GM18861 (cell line): Measurements from ENCODE around the gene CST2.
"Not testable (repeated sequence)": the region's sequence is repeated elsewhere in the genome, so short reads cannot be mapped to it uniquely, and the experiment has no call there.

Experiments
- ATAC-seq: cut with Tn5 transposase; IDR thresholded peaks from one replicate; pipeline ENCODE4 v1.9.1; 2021; ENCODE audit not compliant: unreplicated experiment

CST2 gene, protein sequence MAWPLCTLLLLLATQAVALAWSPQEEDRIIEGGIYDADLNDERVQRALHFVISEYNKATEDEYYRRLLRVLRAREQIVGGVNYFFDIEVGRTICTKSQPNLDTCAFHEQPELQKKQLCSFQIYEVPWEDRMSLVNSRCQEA

GRCh38 chr20:23826541-23827021, at the start of gene CST2:
Gene CST2 (minus strand): TSS chr20:23826729. CDS start chr20:23826660, 69 bp downstream.
- no peak for ATAC-seq

DNA sequence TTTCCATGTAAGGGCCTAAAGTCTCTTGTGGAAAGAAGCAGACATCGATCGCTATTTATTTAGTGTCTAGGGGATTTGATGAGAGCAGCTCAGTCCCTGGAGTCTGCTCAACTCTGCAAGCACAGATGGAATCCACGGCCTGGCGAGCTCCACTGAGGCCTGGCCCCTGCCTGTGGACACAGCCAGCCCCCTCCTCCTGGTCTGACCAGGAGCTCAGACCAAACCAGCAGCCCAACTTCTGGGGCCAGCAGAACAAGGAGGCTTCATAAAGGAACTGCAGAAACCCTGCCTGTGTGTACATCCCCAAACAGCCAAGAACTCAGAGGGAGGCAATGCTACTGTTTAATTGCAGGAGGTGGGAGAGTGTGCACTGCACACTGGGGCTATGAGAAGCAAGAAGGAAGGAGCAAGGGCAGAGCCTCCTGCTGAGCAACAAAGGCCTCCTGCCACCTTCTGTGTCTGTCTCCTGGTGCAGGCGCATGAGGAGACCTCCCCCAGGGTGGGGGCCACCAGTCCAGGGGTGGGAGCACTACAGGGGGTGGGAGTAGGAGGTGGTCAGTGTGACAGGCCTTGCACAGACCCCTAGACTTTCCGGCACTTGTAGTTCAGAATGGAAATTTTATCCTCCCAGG, 49.2 kb upstream of the CST2 start:
- no peak for ATAC-seq

DNA sequence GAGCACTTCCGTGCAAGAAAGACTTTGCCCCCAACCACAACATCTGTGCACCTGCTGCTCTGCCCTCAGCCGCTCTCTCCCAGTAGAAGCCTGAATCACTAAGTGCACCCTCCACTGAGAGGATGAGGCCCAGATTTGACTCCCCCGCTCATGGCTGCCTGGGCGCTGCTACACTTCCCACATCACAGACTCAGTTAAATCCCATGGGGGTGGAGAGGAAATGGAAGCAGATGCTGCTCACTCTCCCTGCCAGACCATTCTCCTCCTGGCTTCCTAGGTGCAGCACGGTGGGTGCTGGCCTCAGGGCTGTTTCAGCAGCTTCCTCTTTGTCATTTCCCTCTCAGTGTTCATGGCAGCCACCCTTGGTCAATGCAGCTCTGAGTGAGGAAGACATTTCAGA, 48.2 kb upstream of the CST2 start:
- ATAC-seq: no peak

- no peak for ATAC-seq
Observed at GRCh38 chr20:23873370-23874015, 47.0 kb upstream of the CST2 start.

GRCh38 chr20:23872065-23872464, 45.5 kb upstream of the CST2 start:
- no peak for ATAC-seq

DNA sequence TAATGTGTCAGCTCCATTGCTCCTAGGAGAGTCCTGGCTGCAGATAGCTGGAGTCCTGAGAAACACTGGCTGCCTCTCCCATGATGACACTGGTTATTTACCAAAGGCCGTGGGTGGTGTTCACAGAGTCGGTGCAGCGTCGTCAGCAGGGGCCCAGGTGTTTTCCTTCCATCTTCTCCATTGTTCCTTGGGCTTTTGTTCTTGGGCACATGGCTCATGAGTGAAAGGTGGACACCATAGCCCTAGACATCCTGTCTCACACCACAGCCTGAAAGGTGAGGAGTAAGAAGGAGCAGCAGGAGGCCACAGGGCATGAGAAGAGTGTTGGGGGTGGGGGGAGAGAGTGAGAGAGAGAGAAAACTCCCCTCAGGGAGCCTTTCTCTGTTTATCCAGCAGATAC, 43.9 kb upstream of the CST2 start:
- ATAC-seq: no peak

DNA sequence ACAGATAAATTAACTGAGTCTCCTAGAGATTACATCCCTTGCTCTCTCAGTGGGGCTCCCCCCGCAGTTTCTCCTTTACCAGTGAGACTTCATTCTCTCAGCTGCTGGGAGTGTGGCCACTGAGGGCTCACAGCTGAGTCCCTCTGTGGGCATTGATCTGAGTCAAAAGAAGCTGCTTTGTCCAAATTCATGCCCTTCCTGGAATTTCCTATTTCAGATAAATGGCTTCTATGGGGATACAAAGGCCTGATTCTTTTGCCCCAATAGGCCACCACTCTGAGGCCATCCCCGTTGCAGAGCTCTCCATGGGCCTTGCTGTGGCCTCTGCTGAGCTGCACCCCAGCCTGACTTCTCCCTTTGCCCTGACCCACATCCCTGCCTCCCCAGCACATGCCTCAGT, 43.0 kb upstream of the CST2 start:
- no peak for ATAC-seq

GRCh38 chr20:23868321-23868720, 41.8 kb upstream of the CST2 start:
- no peak for ATAC-seq

GRCh38 chr20:23867152-23867776, 40.7 kb upstream of the CST2 start:
- no peak for ATAC-seq

- not testable (repeated sequence) for ATAC-seq
Observed at GRCh38 chr20:23860771-23861170, 34.2 kb upstream of the CST2 start.

GRCh38 chr20:23857962-23858595, 31.6 kb upstream of the CST2 start:
- ATAC-seq: no peak

- no peak for ATAC-seq
Observed at GRCh38 chr20:23856736-23857135, 30.2 kb upstream of the CST2 start.

- no peak for ATAC-seq
Observed at GRCh38 chr20:23856226-23856625, 29.7 kb upstream of the CST2 start.

DNA sequence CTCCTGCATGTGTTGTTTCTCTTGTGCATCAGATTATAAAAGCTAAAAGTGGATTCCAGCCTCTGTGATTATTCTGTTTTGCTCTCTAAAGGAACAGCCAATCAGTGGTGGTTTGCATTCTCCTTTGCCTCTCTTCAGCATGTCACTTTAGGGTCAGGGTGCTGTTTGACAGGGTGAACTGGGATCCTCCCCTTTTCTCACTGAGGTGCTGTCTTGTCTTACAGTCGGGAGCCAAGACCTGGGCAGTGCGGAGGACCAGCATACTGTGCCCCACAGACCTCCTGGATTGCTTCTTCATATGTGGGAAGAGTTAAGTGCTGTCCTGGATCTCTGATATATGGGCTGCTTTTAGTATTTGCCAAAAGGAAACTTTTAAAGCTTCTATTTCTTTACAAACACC, 15.2 kb upstream of the CST2 start:
- no peak for ATAC-seq

- ATAC-seq: no peak
Observed at GRCh38 chr20:23835716-23836115, 9.2 kb upstream of the CST2 start.

DNA sequence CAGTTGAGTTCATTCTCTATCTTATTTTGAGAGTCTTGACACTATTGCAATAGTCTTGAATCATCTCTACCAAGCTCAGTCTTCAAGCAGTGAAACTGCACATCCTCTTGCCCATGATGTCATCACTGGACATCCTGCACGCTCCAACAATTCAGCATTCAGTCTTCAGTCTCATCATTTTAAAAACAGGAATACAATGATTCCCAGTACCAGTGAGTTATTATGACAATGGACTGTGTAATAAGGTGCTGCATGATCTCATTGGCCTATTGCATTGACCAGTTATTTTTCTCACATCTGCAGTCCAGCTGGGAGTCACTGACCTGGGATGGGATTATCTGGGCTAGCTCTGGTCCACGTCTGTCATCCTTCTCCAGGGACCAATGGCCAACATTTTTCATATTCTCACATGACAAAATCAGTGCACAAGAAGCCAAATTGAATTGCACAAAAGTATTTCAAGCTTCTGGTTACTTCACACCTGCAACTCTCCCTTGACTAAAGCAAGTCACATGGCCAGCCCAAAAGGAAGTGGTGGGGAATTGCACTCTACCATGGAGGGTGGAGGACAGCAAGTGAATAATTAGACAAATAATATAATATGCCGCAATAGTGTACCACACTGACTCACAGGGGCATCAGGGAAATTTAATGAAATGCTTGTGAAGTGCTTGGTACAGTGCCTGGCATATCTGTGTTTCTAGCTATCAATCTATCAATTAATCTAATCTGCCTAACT, 6.4 kb upstream of the CST2 start:
- ATAC-seq: no peak

DNA sequence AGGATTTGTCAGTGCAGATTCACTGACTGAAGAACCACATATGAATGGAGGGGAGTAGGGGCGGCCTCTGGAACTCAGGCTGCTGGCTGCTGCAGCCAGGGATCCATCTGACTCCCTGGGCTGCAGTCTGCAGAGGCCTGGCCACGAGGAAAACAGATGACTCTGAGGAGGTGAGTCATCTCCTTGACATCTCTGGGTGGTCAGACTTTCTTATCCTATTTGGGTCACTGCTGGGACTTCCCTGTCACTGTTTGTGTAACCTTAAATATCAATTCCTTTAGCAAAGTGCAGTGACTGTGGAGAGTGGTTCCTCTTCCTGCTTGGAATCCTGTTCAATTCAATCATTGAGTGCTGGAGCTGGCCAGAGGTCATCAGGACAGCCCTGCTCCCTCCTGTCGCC, 5.4 kb upstream of the CST2 start:
- ATAC-seq: not testable (repeated sequence)

DNA sequence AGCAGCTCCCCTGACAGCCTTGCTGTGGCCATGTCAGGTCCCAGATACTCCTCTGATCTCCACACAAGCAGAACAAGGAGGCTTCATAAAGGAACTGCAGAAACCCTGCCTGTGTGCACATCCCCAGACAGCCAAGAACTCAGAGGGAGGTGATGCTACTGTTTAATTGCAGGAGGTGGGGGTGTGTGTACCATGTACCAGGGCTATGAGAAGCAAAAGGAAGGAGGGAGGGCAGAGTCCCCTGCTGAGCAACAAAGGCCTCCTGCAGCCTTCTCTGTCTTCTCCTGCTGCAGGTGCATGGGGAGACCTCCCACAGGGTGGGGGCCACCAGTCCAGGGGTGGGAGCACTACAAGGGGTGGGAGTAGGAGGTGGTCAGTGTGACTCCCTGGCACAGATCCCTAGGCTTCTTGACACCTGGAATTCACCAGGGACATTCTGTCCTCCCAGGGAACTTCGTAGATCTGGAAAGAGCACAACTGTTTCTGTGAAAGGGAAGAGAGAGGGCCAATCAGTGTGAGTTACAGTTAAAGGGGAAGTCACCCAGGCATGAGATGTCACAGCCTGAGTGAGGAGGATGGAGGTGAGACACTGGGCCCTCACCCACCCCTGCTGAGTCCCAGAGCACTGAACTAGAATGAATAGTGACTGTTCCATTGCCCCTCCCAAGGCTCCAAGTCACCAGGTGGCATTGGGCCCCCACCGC, 2.8 kb downstream of the CST2 start:
- no peak for ATAC-seq

DNA sequence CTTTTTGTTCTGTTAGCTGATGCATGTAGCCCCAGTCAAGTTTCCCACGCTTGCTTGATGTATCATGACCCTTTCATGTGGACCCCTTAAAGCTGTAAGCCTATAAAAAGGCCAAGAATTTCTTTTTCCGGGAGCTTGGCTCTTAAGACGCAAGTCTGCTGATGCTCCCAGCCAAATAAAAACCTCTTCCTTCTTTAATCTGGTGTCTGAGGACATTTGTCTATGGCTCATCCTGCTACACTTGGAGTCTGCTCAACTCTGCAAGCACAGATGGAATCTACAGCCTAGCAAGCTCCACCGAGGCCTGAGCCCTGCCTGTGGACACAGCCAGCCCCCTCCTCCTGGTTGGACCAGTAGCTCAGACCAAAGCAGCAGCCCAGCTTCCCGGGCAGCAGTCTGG, 3.4 kb downstream of the CST2 start:
- ATAC-seq: no peak

- ATAC-seq: no peak
Observed at GRCh38 chr20:23820493-23820892, 6.0 kb downstream of the CST2 start.
